MCF 10A (cell line): ENCODE measurements around the gene KRTAP5-5. TPM values are rescaled to one million over a fixed set of nuclear protein-coding genes. Genes with fewer than 3 reads are reported as not detected.

Experiments used
- BruUV-seq: library from RNA; stranded (reverse); fragments of 400-500 nt; replicated peaks from 2 replicates; lab custom pipeline; 2021; lab: Mats Ljungman, UMichigan
- CTCF ChIA-PET: fragments of 300-600 bp; sonication (Branson Sonifier 250); formaldehyde crosslinking; extraction: SDS; loops from one replicate; lab custom pipeline; 2021; ENCODE audit warnings: antibody characterized with exemption, inconsistent platforms; lab: Yijun Ruan, JAX
- POLR2A ChIA-PET: fragments of 300-600, 350-650 bp; sonication (Branson Sonifier 250); formaldehyde crosslinking; extraction: SDS; loops from one replicate; lab custom pipeline; 2020; ENCODE audit warnings: antibody characterized with exemption, inconsistent platforms; lab: Yijun Ruan, JAX
- DNase-seq: peaks from one replicate; pipeline ENCODE4 v3.0.0-alpha.2; 2018; ENCODE audit not compliant: unreplicated experiment
- H3K27ac Mint-ChIP-seq: one replicate; pipeline ENCODE4 v1.8.0; 2022; ENCODE audit warnings: mild to moderate bottlenecking, low read depth, mixed read lengths; ENCODE audit not compliant: unreplicated experiment
- H3K27me3 Mint-ChIP-seq: one replicate; pipeline ENCODE4 v1.8.0; 2022; ENCODE audit warnings: mixed read lengths; ENCODE audit not compliant: insufficient read depth, unreplicated experiment
- H3K36me3 Mint-ChIP-seq: one replicate; pipeline ENCODE4 v1.8.0; 2022; ENCODE audit warnings: mild to moderate bottlenecking, moderate library complexity, mixed read lengths; ENCODE audit not compliant: insufficient read depth, unreplicated experiment
- H3K4me1 Mint-ChIP-seq: one replicate; pipeline ENCODE4 v1.8.0; 2022; ENCODE audit warnings: mixed read lengths; ENCODE audit not compliant: insufficient read depth, unreplicated experiment
- H3K4me3 Mint-ChIP-seq: one replicate; pipeline ENCODE4 v1.8.0; 2022; ENCODE audit warnings: mild to moderate bottlenecking, moderate library complexity, mixed read lengths; ENCODE audit not compliant: unreplicated experiment
- H3K9me3 Mint-ChIP-seq: one replicate; pipeline ENCODE4 v1.8.0; 2022; ENCODE audit warnings: mixed read lengths; ENCODE audit not compliant: unreplicated experiment
- intact Hi-C: fragments of 100-400 bp; cut with micrococcal nuclease; formaldehyde crosslinking; loops from 2 replicates; pipeline ENCODE4 v1.14.1; 2022
- total RNA-seq: library from RNA; stranded (reverse); gene quantifications from 2 replicates; pipeline ENCODE4 v1.2.3, GENCODE V29; 2022
- TF ChIP-seq, protein P1 (sequence below): fragments of 200-600 bp; IDR thresholded peaks from one replicate; pipeline ENCODE4 v1.8.0; 2022; ENCODE audit warnings: antibody characterized with exemption, mild to moderate bottlenecking; ENCODE audit not compliant: unreplicated experiment

Gene KRTAP5-5
- total RNA-seq, 1 experiment from 2014 or later, result not detected

GRCh38 chr11:1674173-1675131, 44.9 kb downstream of the KRTAP5-5 start:
- H3K4me1 Mint-ChIP-seq, result no peaks in the 10 kb centered on the region
- TF ChIP-seq, protein P1, sequence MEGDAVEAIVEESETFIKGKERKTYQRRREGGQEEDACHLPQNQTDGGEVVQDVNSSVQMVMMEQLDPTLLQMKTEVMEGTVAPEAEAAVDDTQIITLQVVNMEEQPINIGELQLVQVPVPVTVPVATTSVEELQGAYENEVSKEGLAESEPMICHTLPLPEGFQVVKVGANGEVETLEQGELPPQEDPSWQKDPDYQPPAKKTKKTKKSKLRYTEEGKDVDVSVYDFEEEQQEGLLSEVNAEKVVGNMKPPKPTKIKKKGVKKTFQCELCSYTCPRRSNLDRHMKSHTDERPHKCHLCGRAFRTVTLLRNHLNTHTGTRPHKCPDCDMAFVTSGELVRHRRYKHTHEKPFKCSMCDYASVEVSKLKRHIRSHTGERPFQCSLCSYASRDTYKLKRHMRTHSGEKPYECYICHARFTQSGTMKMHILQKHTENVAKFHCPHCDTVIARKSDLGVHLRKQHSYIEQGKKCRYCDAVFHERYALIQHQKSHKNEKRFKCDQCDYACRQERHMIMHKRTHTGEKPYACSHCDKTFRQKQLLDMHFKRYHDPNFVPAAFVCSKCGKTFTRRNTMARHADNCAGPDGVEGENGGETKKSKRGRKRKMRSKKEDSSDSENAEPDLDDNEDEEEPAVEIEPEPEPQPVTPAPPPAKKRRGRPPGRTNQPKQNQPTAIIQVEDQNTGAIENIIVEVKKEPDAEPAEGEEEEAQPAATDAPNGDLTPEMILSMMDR, result no peak

GRCh38 chr11:1675536-1676228, 46.1 kb downstream of the KRTAP5-5 start:
- ChIA-PET CTCF (interaction anchor here (6.4 kb wide), 1 partner anchor 23 kb away, joined by 44 read pairs; no protein-coding TSS in a partner anchor), POLR2A (no interaction called here)

More at GRCh38 chr11:1674173-1675131, 44.9 kb downstream of the KRTAP5-5 start:
- no peak for DNase-seq
- Mint-ChIP-seq H3K27me3 (peaks cover 78% of the 10 kb centered on the region), H3K9me3 (no peaks in the 10 kb centered on the region), H3K4me3 (no peak overlapping the region), H3K27ac (no peak overlapping the region), H3K36me3 (no peaks in the 10 kb centered on the region)
- intact Hi-C loops, result no loop called here
- ChIA-PET CTCF (interaction anchor here (0.6 to 6.4 kb wide), 2 partner anchors 22 to 354 kb away, joined by 3 to 44 read pairs; no protein-coding TSS in a partner anchor), POLR2A (no interaction called here)
- no TSS peak for BruUV-seq

GRCh38 chr11:1676229-1676740, 46.7 kb downstream of the KRTAP5-5 start:
- H3K36me3 Mint-ChIP-seq, result no peaks in the 10 kb centered on the region
- intact Hi-C loops, result no loop called here
- H3K9me3 Mint-ChIP-seq, result no peaks in the 10 kb centered on the region
- no peak overlapping the region for H3K4me3 Mint-ChIP-seq
- no peak overlapping the region for H3K27ac Mint-ChIP-seq
- peaks cover 61% of the 10 kb centered on the region for H3K27me3 Mint-ChIP-seq
- no TSS peak for BruUV-seq
- CTCF ChIA-PET, result interaction anchor here (0.6 to 6.4 kb wide), 3 partner anchors 24 to 751 kb away, joined by 3 to 44 read pairs (median 4); no protein-coding TSS in a partner anchor
- H3K4me1 Mint-ChIP-seq, result no peaks in the 10 kb centered on the region
- TF ChIP-seq, protein P1, result no peak
- DNase-seq, result no peak
- POLR2A ChIA-PET, result no interaction called here

More at GRCh38 chr11:1675536-1676228, 46.1 kb downstream of the KRTAP5-5 start:
- H3K9me3 Mint-ChIP-seq, result no peaks in the 10 kb centered on the region
- intact Hi-C loops, result no loop called here
- DNase-seq, result no peak
- no peaks in the 10 kb centered on the region for H3K4me1 Mint-ChIP-seq
- H3K27me3 Mint-ChIP-seq, result peaks cover 67% of the 10 kb centered on the region
- TF ChIP-seq, protein P1, result no peak
- no peak overlapping the region for H3K27ac Mint-ChIP-seq
- BruUV-seq, result no TSS peak
- no peaks in the 10 kb centered on the region for H3K36me3 Mint-ChIP-seq
- H3K4me3 Mint-ChIP-seq, result no peak overlapping the region
